ENCODE data around the gene DCHS1.

DNA sequence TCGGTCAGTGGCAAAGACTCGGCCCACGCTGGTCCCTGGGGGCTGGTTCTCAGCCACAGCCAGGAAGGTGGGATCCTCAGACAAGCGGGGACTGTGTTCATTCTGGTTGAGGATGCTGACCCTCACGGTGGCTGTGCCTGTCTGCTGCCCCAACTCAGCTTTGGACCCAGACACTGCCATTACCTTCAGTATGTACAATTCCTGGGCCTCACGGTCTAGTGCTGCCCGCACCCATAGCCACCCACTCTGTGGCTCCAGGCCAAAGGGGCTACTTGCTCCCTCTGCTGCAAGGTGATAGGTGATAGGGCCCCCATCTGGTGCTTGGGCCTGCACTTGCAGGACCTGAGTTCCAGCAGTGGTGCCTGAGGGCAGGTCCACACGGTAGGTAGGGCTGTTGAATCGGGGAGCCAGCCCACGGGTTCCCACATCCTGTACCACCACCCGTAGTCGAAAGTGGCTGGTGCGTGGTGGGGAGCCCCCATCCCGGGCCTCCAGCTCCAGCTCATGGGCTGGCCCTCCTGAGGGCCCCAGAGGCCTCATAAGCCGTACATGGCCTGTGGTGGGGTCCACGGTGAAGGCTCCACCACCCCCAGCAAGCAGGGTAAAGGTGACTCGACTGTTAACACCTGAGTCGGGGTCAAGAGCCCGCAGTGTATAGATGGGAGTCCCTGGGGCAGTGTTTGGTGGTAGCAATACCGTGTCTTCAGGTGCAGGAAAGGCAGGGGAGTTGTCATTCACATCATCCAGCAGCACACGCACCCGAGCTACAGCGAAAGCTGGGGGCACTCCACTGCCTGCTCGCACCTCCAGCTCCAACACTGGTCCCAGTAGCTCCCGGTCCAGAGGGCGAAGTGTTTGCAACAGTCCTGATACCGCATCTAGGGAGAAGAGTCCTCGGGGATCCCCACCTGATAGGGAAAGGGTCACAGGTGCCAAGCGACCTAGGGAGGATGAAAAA is 23.2 kb downstream of the DCHS1 start:
- TF ChIP-seq POLR2AphosphoS5 (IDR thresholded peaks at IDR 0.05) (no peak), EP300 (IDR thresholded peaks at IDR 0.05) (no peak)
- TF ChIP-seq, protein P1, sequence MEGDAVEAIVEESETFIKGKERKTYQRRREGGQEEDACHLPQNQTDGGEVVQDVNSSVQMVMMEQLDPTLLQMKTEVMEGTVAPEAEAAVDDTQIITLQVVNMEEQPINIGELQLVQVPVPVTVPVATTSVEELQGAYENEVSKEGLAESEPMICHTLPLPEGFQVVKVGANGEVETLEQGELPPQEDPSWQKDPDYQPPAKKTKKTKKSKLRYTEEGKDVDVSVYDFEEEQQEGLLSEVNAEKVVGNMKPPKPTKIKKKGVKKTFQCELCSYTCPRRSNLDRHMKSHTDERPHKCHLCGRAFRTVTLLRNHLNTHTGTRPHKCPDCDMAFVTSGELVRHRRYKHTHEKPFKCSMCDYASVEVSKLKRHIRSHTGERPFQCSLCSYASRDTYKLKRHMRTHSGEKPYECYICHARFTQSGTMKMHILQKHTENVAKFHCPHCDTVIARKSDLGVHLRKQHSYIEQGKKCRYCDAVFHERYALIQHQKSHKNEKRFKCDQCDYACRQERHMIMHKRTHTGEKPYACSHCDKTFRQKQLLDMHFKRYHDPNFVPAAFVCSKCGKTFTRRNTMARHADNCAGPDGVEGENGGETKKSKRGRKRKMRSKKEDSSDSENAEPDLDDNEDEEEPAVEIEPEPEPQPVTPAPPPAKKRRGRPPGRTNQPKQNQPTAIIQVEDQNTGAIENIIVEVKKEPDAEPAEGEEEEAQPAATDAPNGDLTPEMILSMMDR (IDR thresholded peaks at IDR 0.05) = no peak
